SK-N-SH (cell line): Measurements from ENCODE around the gene SHMT1.

ENCODE experiments used
- EP300 ChIP-seq, 2 experiments: IDR thresholded peaks; 2 replicates each; pipeline versions ENCODE4 v1.4.0 to v1.6.1; 2012; ENCODE audit warnings: borderline replicate concordance in 1 of 2, low read depth in 1 of 2, low read length in 1 of 2
- EZH2phosphoT487 ChIP-seq: fragments of 200-600 bp; sonication (generic); IDR thresholded peaks from 2 replicates; pipeline ENCODE4 v1.6.1; 2017; ENCODE audit warnings: low read depth, mixed run types, mild to moderate bottlenecking, antibody characterized with exemption, moderate library complexity, borderline replicate concordance
- GABPA ChIP-seq: IDR thresholded peaks from 2 replicates; pipeline ENCODE4 v1.4.0; 2012; ENCODE audit warnings: low read depth, mild to moderate bottlenecking
- JUND ChIP-seq: IDR thresholded peaks from 2 replicates; pipeline ENCODE4 v1.4.0; 2012
- POLR2AphosphoS5 ChIP-seq: IDR thresholded peaks from 2 replicates; pipeline ENCODE4 v1.6.1; 2012; ENCODE audit warnings: low read depth, low read length
- RFX5 ChIP-seq: IDR thresholded peaks from 2 replicates; pipeline ENCODE4 v1.6.1; 2012; ENCODE audit warnings: mild to moderate bottlenecking, improper control_type of control experiment, low read length
- SIN3A ChIP-seq: IDR thresholded peaks from 2 replicates; pipeline ENCODE4 v1.6.1; 2012; ENCODE audit warnings: low read depth, mild to moderate bottlenecking, low read length, moderate library complexity, borderline replicate concordance
- SMC3 ChIP-seq: IDR thresholded peaks from 2 replicates; pipeline ENCODE4 v1.6.1; 2012; ENCODE audit warnings: low read depth, low read length, improper control_type of control experiment
- TF ChIP-seq, protein P1 (sequence below): fragments of 200-600 bp; sonication (generic); IDR thresholded peaks from 2 replicates; pipeline ENCODE4 v1.6.1; 2017; ENCODE audit warnings: antibody characterized with exemption, mild to moderate bottlenecking, moderate library complexity
- TF ChIP-seq, protein P2 (sequence below): fragments of 150-350 bp; IDR thresholded peaks from 2 replicates; pipeline ENCODE4 v1.6.1; 2017; ENCODE audit warnings: antibody characterized with exemption, low read length, low read depth, borderline replicate concordance
- TF ChIP-seq, protein P3 (sequence below): IDR thresholded peaks from 2 replicates; pipeline ENCODE4 v1.6.1; 2012; ENCODE audit warnings: mild to moderate bottlenecking, low read depth, low read length, moderate library complexity
- TF ChIP-seq, protein P4 (sequence below): IDR thresholded peaks from 2 replicates; pipeline ENCODE4; 2012
- TF ChIP-seq, protein P5 (sequence below): IDR thresholded peaks from 2 replicates; pipeline ENCODE4 v1.4.0; 2012; ENCODE audit warnings: low read depth, borderline replicate concordance

DNA sequence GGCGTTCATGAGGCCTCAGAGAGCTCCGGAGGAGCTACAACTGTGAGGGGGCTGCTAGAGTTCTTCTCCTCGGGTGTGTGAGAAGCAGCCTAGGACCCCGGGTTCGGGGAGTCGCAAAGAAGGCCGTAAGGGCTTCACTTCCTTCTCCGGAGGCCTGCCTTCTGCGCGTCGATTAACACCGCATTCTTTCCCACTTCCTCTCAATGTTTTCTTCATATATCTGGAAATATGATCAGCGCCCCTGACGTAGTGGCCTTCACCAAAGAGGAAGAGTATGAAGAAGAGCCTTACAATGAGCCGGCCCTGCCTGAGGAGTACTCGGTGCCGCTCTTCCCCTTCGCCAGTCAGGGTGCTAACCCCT lies 47.8 kb downstream of the SHMT1 start:
- TF ChIP-seq, protein P1, sequence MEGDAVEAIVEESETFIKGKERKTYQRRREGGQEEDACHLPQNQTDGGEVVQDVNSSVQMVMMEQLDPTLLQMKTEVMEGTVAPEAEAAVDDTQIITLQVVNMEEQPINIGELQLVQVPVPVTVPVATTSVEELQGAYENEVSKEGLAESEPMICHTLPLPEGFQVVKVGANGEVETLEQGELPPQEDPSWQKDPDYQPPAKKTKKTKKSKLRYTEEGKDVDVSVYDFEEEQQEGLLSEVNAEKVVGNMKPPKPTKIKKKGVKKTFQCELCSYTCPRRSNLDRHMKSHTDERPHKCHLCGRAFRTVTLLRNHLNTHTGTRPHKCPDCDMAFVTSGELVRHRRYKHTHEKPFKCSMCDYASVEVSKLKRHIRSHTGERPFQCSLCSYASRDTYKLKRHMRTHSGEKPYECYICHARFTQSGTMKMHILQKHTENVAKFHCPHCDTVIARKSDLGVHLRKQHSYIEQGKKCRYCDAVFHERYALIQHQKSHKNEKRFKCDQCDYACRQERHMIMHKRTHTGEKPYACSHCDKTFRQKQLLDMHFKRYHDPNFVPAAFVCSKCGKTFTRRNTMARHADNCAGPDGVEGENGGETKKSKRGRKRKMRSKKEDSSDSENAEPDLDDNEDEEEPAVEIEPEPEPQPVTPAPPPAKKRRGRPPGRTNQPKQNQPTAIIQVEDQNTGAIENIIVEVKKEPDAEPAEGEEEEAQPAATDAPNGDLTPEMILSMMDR, result no peak
- TF ChIP-seq POLR2AphosphoS5 (no peak), JUND (no peak), GABPA (no peak), SIN3A (no peak), EZH2phosphoT487 (no peak), SMC3 (no peak), RFX5 (no peak), EP300 (IDR thresholded peaks at IDR 0.05; ENCODE audit: borderline replicate concordance in 1 of 2, low read depth in 1 of 2, low read length in 1 of 2) (no peak)
- TF ChIP-seq, protein P2, sequence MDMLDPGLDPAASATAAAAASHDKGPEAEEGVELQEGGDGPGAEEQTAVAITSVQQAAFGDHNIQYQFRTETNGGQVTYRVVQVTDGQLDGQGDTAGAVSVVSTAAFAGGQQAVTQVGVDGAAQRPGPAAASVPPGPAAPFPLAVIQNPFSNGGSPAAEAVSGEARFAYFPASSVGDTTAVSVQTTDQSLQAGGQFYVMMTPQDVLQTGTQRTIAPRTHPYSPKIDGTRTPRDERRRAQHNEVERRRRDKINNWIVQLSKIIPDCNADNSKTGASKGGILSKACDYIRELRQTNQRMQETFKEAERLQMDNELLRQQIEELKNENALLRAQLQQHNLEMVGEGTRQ, result no peak
- TF ChIP-seq, protein P3, sequence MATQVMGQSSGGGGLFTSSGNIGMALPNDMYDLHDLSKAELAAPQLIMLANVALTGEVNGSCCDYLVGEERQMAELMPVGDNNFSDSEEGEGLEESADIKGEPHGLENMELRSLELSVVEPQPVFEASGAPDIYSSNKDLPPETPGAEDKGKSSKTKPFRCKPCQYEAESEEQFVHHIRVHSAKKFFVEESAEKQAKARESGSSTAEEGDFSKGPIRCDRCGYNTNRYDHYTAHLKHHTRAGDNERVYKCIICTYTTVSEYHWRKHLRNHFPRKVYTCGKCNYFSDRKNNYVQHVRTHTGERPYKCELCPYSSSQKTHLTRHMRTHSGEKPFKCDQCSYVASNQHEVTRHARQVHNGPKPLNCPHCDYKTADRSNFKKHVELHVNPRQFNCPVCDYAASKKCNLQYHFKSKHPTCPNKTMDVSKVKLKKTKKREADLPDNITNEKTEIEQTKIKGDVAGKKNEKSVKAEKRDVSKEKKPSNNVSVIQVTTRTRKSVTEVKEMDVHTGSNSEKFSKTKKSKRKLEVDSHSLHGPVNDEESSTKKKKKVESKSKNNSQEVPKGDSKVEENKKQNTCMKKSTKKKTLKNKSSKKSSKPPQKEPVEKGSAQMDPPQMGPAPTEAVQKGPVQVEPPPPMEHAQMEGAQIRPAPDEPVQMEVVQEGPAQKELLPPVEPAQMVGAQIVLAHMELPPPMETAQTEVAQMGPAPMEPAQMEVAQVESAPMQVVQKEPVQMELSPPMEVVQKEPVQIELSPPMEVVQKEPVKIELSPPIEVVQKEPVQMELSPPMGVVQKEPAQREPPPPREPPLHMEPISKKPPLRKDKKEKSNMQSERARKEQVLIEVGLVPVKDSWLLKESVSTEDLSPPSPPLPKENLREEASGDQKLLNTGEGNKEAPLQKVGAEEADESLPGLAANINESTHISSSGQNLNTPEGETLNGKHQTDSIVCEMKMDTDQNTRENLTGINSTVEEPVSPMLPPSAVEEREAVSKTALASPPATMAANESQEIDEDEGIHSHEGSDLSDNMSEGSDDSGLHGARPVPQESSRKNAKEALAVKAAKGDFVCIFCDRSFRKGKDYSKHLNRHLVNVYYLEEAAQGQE, result no peak
- TF ChIP-seq, protein P4, sequence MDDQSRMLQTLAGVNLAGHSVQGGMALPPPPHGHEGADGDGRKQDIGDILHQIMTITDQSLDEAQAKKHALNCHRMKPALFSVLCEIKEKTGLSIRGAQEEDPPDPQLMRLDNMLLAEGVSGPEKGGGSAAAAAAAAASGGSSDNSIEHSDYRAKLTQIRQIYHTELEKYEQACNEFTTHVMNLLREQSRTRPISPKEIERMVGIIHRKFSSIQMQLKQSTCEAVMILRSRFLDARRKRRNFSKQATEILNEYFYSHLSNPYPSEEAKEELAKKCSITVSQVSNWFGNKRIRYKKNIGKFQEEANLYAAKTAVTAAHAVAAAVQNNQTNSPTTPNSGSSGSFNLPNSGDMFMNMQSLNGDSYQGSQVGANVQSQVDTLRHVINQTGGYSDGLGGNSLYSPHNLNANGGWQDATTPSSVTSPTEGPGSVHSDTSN, result no peak
- TF ChIP-seq, protein P5, sequence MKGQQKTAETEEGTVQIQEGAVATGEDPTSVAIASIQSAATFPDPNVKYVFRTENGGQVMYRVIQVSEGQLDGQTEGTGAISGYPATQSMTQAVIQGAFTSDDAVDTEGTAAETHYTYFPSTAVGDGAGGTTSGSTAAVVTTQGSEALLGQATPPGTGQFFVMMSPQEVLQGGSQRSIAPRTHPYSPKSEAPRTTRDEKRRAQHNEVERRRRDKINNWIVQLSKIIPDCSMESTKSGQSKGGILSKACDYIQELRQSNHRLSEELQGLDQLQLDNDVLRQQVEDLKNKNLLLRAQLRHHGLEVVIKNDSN, result no peak
